ENCODE results near the gene NIT2.
"Not testable (repeated sequence)": the region's sequence is repeated elsewhere in the genome, so short reads cannot be mapped to it uniquely, and the experiment has no call there.

Gene NIT2

GRCh38 chr3:100334488-100335351, at the start of gene NIT2:
TSS of gene NIT2 (plus strand) at chr3:100334757. CDS start at chr3:100334792, 35 bp downstream.
- peak; percentile 68 for DNase-seq (ENCODE audit: low read depth)

GRCh38 chr3:100288288-100288894, 46.2 kb upstream of the NIT2 start:
- no peak for DNase-seq (ENCODE audit: low read depth)

- DNase-seq (ENCODE audit: low read depth) = no peak
Measured at GRCh38 chr3:100289339-100289738, 45.2 kb upstream of the NIT2 start.

- no peak for DNase-seq (ENCODE audit: low read depth)
Measured at GRCh38 chr3:100295089-100295488, 39.5 kb upstream of the NIT2 start.

GRCh38 chr3:100297784-100298183, 36.8 kb upstream of the NIT2 start:
- no peak for DNase-seq (ENCODE audit: low read depth)

- no peak for DNase-seq (ENCODE audit: low read depth)
Measured at GRCh38 chr3:100299016-100299415, 35.5 kb upstream of the NIT2 start.

GRCh38 chr3:100306695-100307094, 27.9 kb upstream of the NIT2 start:
- no peak for DNase-seq (ENCODE audit: low read depth)

GRCh38 chr3:100310355-100310965, 24.1 kb upstream of the NIT2 start:
- no peak for DNase-seq (ENCODE audit: low read depth)

GRCh38 chr3:100311011-100311410, 23.5 kb upstream of the NIT2 start:
- DNase-seq (ENCODE audit: low read depth) = no peak

- DNase-seq (ENCODE audit: low read depth) = no peak
Measured at GRCh38 chr3:100316641-100317069, 17.9 kb upstream of the NIT2 start.

GRCh38 chr3:100317912-100318311, 16.6 kb upstream of the NIT2 start:
- DNase-seq (ENCODE audit: low read depth) = no peak

- no peak for DNase-seq (ENCODE audit: low read depth)
Measured at GRCh38 chr3:100319951-100320350, 14.6 kb upstream of the NIT2 start.

GRCh38 chr3:100324044-100324443, 10.5 kb upstream of the NIT2 start:
- DNase-seq (ENCODE audit: low read depth) = no peak

- DNase-seq (ENCODE audit: low read depth) = no peak
Measured at GRCh38 chr3:100325827-100326226, 8.7 kb upstream of the NIT2 start.

- DNase-seq (ENCODE audit: low read depth) = not testable (repeated sequence)
Measured at GRCh38 chr3:100327377-100327776, 7.2 kb upstream of the NIT2 start.

GRCh38 chr3:100329800-100330489, 4.6 kb upstream of the NIT2 start:
- no peak for DNase-seq (ENCODE audit: low read depth)

- DNase-seq (ENCODE audit: low read depth) = no peak
Measured at GRCh38 chr3:100330651-100331050, 3.9 kb upstream of the NIT2 start.

- DNase-seq (ENCODE audit: low read depth) = no peak
Measured at GRCh38 chr3:100331660-100332059, 2.9 kb upstream of the NIT2 start.

- DNase-seq (ENCODE audit: low read depth) = no peak
Measured at GRCh38 chr3:100333051-100333450, 1.5 kb upstream of the NIT2 start.

- no peak for DNase-seq (ENCODE audit: low read depth)
Measured at GRCh38 chr3:100333970-100334487, 528 bp upstream of the NIT2 start.

- no peak for DNase-seq (ENCODE audit: low read depth)
Measured at GRCh38 chr3:100335434-100335833, 877 bp downstream of the NIT2 start.

- not testable (repeated sequence) for DNase-seq (ENCODE audit: low read depth)
Measured at GRCh38 chr3:100336229-100336628, 1.7 kb downstream of the NIT2 start.

Measured in T-helper 22 cell (primary cell).